Measurements from ENCODE around the gene TAB2.

- TF ChIP-seq ZBTB44 (tag by site-specific recombination; IDR thresholded peaks at IDR 0.05) (no peak), CTCF (tag by site-specific recombination; IDR thresholded peaks at IDR 0.05) (no peak), ZNF645 (tag by site-specific recombination; IDR thresholded peaks at IDR 0.05) (no peak), ZBTB8A (tag by site-specific recombination; IDR thresholded peaks at IDR 0.05) (no peak), AEBP2 (tag by site-specific recombination; IDR thresholded peaks at IDR 0.05; ENCODE audit: borderline replicate concordance) (no peak), ZNF274 (IDR thresholded peaks at IDR 0.05; ENCODE audit: low read length) (no peak), ZNF274 (tag by site-specific recombination; IDR thresholded peaks at IDR 0.05; ENCODE audit: borderline replicate concordance) (no peak), SALL2 (tag by site-specific recombination; IDR thresholded peaks at IDR 0.05; ENCODE audit: borderline replicate concordance) (no peak), HOXC10 (CRISPR knock-in tag; IDR thresholded peaks at IDR 0.05) (no peak), OSR2 (tag by site-specific recombination; IDR thresholded peaks at IDR 0.05) (no peak), ZNF670 (tag by site-specific recombination; IDR thresholded peaks at IDR 0.05; ENCODE audit: low read depth) (no peak)
These were observed 5.8 kb downstream of the TAB2 start for GRCh38 chr6:149323353-149323752.
